ENCODE data around the gene CBLC.
"Not testable (repeated sequence)": the region's sequence is repeated elsewhere in the genome, so short reads cannot be mapped to it uniquely, and the experiment has no call there.

CBLC gene

GRCh38 chr19:44822177-44822576, 44.5 kb downstream of the CBLC start:
- no peak for DNase-seq

DNA sequence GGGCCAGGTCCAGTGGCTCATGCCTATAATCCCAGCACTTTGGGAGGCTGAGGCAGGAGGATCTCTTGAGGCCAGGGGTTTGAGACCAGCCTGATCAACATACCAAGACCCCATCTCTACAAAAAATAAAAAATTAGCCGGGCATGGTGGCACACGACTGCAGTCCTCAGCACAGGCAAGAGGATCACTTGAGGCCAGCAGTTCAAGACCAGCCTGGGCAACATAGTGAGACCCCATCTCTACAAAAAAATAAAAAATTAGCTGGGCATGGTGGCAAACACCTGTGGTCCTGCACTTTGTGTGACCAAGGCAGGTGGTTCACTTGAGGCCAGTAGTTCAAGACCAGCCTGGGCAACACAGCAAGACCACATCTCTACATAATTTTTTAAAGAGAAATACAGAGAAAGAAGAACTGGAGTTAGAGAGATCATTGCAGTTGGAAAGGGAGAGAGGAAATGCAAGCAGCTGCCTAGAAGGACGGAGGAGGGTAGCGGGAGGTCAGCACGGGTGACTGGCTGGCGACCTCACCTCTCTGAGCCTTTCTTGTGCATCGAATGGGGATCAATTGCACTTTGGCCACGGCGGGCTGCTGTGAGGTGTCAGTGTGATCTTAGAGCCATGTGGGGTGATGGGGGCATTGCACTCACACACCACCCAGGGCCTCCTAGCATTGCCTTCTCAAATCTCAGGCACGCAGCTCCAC, 45.1 kb downstream of the CBLC start:
- no peak for DNase-seq

- DNase-seq = no peak
These were observed 45.6 kb downstream of the CBLC start for GRCh38 chr19:44823373-44823698.

- DNase-seq = no peak
These were observed 47.1 kb downstream of the CBLC start for GRCh38 chr19:44824761-44825160.

- not testable (repeated sequence) for DNase-seq
These were observed 55.2 kb downstream of the CBLC start for GRCh38 chr19:44832875-44833274.

DNA sequence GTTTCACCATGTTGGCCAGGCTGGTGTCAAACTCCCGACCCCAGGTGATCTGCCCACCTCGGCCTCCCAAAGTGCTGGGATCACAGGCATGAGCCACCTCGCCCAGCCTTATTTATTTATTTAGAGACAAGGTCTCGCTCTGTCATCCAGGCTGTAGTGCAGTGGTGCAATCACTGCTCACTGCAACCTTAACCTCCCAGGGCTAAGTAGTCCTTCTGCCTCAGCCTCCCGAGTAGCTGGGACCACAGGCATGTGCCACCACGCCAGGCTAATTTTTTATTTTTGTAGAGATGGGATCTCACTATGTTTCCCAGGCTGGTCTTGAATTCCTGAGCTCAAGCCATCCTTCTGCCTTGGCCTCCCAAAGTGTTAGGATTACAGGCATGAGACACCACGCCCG, 56.7 kb downstream of the CBLC start:
- not testable (repeated sequence) for DNase-seq

DNA sequence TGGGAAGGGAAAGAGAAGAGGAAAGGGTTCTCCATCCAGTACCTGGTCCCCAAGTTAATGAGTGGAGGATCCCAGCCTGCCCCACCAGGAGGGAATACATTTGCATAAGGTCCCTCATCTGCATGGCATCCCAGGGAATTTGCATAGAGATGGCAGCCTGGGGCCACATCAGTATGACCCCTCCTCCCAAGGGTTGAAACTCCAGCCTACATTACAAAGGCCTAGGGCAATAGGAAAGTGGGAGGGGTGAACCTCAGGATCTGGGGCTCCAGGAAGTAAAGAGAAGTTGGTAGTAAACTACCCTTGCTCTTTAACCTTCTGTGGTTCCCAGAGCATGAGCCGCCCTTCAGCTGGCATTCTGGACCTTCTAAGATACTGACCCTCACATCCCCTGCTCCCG, 61.6 kb downstream of the CBLC start:
- DNase-seq = no peak

- no peak for DNase-seq
These were observed 63.1 kb downstream of the CBLC start for GRCh38 chr19:44840811-44841210.

DNA sequence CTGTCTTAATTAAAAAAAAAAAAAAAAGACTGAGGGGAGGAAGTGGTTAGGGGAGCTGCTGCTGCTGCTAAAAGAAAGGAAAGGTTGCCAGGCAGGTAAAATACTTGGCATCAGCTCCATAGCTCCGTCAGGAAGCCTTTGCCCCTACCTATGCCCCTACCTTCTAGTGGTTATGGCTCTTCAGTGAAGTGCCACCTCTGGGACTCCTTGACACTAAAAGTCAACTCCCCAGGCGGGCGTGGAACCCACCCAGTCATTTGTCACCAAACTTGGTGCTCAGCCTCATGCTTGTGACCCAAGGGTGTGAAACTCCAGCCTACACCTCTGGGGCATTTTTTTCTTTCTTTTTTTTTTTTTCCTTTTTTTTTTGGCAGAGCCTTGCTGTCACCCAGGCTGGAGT, 63.5 kb downstream of the CBLC start:
- no peak for DNase-seq

- DNase-seq = no peak
These were observed 67.6 kb downstream of the CBLC start for GRCh38 chr19:44845286-44845611.

DNA sequence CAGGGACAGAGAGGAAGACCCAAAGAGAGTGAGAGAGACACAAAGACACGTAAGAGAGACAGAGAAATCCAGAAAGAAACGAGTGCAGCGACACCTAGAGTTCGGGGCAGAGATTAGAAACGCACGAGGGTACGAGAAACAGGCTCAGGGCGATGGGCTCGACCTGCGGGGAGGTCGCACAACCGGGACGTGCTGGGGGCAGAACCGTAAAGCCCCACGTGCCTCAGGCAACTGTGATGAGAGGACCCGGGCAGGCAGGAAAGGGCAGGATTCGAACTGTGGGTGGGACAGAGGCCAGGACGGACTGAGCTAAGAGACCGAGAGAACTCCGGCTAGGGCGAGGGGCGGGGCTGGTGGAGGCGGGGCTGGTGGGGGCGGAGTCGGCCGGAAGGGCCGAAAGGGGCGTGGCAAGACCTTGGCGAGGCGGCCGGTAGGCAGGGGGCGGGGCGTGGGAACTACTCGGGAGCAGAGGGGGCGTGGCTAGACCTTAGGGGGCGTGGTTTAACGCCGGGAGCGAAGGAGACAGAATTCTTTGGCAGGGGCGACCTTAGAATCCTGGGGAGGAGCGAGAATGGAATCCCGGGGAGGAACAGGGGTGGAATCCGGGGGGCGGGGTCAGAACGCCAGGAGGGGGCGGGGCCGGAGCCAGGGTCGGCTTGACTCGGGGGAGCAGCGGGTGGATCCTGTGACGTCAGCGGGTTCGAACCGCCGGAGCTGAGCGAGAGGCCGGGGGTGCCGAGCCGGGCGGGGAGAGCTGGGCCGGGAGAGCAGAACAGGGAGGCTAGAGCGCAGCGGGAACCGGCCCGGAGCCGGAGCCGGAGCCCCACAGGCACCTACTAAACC, 68.1 kb downstream of the CBLC start, which contains the start of gene NECTIN2:
Gene NECTIN2, plus strand, starts transcription at position 686 of the 843 bp plus-strand sequence. CDS start 229 bp downstream, outside the sequence.
- peak; percentile 99 for DNase-seq

DNA sequence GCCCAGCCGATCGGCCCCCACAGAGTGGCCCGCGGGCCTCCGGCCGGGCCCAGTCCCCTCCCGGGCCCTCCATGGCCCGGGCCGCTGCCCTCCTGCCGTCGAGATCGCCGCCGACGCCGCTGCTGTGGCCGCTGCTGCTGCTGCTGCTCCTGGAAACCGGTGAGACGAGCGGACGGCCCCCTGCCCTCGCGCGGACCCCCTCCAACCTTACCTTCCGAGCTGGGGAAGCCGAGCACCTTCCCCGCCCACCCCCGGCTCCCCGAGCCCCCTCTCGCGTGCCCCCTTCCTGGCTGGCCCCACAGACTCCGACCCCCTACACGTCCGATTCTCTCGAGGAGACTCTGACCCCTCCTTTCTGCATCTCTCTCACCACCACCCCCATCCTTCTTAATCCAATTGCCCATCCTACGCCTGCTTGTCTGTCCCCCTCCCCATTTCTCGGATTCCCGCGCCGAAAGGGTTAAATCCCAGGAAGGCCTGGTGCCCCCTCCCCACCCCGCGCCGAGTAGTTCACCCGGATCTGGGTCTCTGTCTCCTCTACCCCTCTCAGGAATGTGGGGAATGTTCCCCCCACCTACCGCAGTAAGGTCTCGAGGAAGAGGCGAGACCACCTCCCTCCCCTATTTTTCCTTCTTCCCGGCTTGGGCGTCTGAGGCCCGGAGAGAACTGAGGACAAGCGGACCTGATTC, 68.9 kb downstream of the CBLC start:
- peak; percentile 62 for DNase-seq

DNA sequence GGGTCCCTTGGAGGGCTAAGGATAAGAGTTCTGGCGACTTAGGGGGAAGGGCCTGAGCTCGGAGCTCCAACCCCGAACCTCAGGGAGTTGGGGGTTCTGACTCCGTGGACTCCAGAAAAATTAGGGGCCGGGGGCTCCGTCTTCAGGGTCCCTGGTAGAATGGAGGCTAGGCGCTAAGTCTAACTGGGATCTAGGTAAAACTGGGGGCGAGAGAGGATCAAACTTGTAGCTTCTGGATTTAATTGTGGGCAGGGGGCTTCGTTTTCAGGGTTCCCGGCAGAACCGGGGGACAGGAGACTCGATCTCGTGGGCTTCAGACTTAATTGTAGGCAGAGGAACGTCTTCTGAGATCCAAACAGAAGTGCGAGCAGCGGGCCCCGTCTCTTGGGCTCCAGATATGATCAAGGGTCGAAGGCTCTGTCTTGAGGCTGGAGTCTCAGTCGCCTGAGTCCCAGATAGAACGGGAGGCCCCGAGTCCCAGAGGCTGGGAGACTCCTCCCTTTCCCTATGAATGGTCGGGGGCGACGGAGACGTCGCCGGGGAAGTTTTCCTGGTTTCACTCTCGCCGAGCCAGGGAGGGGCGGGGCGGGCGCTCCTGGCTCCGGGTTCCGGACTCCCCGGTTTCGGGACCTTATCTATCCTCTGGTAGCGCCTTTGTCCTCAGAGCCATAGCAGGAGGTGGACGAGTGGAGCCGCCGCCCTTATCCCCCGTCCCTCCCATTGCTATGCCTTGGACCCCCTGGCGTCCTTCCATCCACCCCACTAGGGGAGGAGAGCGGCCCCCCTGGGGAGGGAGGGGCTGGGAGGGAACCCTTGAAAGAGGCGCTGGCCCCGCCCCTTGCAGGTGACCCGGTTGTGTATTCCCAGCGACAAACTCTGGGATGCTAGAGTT, 69.7 kb downstream of the CBLC start:
- peak; percentile 38 for DNase-seq

GRCh38 chr19:44848036-44848811, 70.5 kb downstream of the CBLC start:
- DNase-seq = no peak

- no peak for DNase-seq
These were observed 71.2 kb downstream of the CBLC start for GRCh38 chr19:44848812-44849447.

All from fibroblast of upper back skin (primary cell).